ENCODE measurements around the gene FGF2.
"Not testable (repeated sequence)": the region's sequence is repeated elsewhere in the genome, so short reads cannot be mapped to it uniquely, and the experiment has no call there.

Gene FGF2

DNA sequence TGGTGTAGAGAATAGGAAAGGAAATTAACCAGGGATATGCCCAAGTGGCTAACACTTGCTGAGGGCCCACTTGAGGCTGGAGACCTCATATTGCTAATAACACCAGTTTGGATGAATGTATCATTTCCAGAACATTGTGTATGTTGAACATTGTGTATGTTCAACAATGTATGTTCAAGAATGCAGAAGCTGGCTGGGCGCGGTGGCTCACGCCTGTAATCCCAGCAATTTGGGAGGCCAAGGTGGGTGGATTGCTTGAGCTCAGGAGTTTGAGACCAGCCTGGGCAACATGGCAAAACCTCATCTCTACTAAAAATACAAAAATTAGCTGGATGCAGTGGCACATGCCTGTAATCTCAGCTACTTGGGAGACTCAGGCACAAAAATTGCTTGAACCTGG is 23.2 kb downstream of the FGF2 start:
- DNase-seq: not testable (repeated sequence)

DNA sequence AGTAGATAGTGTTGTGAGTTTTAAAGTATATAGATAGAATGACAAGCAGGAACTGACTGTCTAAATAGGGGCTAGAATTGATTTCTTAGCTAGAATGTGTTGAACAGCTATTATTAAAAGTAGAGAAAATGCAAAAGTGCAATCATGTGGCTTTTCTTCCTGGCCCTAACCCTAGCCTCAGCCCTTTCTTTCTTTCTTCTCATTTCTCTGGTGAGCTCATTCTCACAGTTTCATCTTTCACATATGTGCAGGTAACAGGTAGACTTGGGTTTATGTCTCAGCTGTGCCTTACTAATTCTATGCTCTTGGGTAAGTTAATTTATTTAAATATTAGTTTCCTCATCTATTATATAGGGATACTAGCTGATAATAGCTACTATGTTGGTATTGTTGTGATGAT is 24.9 kb downstream of the FGF2 start:
- DNase-seq: no peak

DNA sequence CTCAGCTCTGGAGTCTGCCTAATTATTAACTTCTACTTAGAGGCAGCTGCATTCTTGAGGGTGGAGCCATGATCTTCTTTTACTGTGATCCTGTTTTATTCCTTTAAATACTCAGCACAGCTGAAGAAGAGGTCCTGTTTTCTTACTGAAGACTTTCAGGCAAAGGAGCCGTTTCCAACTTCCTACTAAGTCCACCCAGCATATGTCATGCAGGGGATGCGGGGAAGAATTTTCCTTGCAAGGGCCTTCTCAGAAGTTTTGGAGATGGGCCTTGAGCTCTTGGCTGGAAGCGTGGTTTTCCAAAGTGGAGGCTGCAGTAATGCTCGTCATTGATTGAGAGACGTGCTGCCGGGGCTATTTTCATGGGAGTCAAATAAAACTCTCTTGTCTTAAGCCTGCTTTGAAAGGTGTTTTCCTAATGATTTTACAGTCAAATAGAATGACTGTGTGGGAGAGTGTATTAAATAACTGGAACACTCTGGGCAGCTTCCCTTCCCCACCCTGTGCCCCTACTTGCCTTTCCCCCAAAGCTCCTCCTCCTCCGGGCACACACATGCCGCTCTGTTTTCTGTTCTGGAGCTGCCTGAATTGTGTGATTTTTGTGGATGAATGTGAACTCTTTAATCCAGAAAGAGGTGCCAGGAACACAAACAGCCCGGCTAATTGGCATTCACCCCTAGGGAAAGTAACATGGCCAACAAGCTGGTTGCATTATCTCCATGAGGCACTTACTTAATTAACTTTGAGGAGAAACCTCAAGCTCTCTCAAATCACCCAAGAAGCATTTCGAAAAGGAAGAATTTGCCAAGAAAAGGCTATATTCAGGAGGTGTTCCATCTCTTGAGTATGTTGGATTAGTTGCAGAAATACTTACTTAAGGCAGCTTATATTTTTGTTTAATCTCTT is 28.1 kb downstream of the FGF2 start:
- no peak for DNase-seq

DNA sequence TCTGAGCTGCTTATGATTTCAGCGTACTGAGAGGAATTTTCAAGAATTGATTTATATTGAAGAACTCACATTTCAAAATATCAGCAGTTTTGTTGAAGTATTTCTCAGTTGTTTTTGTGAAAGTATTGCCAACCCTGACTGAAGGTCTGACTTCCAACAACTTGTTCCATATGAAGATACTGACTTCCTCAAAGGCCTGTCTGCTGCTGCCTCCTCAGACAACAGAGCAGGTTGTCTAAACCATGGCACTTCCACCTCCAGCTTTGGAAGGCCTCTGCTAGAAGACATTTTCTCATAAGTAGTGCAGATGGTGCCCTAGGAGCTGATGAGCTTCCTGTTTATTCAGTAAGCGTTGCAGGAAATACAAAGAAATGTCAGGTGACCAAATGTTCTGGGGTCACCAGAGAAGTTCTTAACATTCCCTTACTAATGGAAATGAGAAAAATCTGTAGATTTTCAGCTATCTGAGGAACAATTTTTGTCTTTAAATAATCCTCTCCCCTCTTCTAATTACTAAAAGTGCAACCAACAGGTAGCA is 28.8 kb downstream of the FGF2 start:
- no peak for DNase-seq

DNA sequence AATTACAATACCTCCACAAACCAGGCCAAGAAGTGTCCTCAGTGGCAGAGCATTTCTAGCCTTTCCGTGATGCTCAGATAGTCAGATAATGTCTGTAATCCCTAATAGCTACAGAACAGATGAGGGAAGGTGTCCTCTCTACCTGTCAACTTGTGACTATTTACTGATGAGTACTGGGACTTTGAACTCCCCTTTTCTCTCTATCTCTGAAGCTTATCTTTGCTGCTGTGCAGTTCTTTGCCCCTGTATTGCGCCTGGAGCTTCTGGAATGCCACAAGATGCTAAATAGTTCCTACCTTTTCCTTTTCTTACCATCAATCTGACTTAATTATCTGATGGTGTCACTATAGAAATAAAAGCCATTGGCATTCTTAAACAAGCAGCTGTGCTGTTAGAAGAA is 30.5 kb downstream of the FGF2 start:
- DNase-seq: no peak

DNA sequence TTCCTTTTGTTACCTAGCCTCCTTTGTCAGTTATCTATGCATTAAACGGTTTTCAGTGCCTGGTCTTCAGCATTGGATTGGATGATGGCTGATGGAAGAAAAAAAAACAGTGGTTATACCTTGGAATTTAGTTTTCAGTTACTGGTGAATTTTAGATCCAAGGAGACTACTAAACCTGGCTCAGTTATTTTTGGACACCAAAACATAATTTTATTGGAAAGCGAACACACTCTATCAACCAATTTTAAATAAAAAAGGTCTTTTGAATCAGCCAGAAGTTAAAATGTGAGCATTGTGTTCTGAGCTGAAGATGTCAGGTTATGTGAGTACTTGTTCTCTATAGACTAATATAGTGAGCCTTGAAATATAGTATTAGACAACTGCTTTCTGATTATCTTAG is 32.1 kb downstream of the FGF2 start:
- no peak for DNase-seq

DNA sequence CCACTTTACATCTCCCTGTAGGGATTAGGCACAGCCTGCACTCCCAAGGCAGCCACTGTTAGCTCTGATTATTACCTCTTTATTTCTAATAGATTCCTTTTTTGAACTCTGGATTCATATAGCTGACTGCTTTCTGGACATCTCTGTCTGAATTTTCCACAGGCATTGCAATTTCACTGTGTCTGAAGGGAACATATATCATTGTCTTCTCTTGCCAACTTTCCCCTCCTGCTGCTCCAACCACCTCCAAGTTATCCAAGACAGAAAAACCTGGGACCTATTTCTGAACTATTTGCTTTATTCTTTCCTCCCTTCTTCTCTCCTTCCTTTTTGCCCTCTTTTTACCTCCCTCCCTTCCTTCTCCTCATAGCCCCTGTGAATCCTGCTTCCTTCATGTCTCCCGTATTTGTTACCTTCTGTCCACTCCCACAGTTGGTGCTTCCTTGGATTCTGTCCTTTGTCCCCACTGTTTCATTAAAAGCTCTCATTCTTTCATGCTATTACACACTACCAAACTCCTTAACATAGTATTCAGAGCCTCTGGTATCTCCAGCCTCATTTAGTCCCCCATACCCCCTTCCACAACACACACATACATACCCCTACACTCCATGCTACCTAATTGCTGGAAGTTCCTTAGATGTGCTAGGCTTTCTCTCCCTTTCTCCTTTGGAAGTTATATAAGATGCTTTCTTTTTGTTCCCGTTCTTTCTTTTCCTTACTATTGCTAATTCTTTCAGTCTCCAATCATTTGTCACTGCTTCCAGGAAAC is 34.7 kb downstream of the FGF2 start:
- DNase-seq: no peak

DNA sequence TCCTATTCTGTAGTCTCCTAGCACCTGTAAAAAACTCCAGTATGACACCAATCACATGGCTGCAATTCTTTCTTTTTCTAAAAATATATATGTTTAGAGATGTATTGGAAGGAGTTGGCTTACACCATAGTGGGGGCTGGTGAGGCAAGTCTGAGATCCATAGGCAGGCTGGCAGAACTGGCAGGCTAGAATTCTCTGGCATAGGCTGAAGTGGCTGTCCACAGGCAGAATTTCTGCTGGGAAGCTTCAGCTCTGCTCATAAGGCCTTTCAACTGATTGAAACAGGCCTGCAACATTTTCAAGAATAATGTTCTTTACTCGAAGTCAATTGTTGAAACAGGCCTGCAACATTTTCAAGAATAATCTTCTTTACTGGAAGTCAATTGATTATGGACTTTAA is 37.0 kb downstream of the FGF2 start:
- DNase-seq: no peak

DNA sequence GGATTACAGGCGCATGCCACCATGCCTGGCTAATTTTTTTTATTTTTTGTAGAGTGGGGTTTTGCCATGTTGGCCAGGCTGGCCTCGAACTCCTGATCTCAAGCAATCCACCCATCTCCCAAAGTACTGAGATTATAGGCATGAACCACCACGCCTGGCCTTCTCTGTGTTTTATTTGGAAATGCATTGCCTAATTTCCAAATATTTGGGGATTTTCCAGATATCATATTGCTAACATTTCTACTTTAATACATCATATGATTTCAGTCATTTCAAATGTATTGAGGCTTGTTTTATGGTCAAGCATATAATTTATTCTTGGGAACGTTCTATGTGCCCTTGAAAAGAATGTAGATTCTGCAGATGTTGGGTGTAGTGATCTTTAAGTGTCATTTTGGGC is 38.8 kb downstream of the FGF2 start:
- DNase-seq: no peak

DNA sequence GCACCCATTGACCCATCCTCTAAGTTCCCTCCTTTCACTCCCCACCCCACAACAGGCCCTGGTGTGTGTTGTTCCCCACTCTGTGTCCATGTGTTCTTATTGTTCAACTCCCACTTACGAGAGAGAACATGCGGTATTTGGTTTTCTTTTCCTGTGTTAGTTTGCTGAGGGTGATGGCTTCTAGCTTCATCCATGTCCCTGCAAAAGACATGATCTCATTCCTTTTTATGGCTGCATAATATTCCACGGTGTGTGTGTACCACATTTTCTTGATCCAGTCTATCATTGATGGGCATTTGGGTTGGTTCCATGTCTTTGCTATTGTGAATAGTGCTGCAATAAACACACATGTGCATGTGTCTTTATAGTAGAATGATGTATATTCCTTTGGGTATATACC is 41.6 kb downstream of the FGF2 start:
- not testable (repeated sequence) for DNase-seq

DNA sequence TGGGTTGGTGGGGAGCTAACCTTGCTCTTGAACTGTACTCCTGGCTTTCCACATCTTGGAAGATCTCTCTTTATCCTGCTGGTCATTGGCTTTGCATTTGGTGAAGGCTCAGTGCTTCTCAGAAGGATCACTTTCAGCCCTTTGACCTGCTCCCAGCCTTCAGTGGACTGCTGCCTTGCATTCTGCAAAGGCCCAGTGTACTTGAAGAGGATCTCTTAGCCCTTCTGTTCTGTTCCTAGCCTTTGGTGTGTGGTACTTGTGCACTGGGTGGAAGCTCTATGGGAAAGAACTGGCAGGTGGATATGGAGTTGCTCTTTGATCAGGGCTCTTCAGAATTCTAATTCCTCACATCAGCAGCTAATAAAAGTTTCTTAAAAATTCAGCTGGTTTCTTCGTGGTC is 46.5 kb downstream of the FGF2 start:
- no peak for DNase-seq

DNA sequence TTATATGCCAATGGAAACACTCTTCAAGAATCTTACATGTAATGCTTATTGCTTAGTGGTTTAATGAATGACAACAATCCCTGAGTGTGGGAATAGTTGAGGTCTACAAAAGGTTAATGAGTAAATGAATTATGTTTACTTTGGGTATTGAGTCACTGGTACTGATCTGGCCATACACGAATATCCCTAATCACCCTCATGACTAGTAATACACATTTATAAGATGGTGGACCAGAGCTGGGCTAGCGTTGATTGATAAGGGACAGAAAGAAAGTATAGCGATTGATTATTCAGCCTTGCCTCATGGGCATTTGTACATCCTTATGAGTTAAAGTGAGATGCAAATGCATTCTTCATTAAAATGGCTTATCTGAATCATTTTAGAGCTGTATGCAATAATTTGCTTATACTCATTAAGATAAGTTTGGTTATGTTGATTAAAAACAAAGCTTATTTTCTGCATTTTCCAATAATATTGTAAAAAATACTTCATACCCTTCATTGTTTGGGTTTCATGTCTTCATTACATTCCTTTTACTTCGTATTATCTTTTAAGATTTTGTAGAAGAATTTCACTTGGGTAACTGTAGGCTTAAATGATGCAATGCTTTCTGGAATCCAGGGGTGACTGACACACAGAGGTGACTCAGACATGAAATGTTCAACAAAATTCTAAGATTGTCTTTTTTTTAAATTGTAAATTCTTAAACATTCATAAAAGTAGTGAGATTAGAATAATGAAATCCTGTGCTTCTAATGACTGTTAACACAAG is 47.4 kb downstream of the FGF2 start:
- DNase-seq: no peak

DNA sequence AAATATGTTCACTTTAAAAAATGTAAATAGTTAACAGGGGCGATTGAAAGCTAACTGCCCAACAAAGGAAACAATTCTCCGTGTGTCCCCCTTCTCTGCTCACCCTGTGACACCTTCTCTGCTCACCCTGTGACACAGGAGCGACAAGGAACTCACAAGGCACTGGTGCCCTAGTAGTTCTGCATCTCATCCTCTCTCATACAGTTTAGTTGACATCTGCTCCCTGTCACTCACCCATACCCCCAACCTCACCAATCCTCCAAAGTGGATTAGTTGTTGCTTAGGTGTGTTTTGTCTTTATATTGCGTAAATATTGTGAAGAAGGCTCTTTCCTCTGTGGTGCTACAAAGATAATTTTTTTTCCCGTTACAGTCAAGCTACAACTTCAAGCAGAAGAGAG is 49.3 kb downstream of the FGF2 start:
- DNase-seq: no peak

DNA sequence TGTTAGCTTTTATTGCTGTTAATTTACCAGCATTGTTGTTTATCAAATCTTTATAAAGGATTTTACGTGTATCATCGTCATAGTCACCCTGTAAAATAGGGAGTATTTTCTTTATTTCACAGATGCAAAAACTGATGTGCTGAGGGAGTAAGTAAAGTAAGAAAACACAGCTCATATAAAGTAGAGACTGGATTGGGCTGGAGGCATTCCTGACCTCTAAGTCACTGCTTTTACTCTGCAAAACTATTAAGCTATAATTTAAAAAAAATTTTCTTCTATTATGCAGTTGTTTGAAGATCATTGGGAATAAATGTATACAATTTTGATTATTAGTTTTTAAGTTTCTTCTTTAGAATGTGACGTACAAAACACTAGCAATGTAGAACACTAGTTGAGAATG is 49.8 kb downstream of the FGF2 start:
- DNase-seq: no peak

DNA sequence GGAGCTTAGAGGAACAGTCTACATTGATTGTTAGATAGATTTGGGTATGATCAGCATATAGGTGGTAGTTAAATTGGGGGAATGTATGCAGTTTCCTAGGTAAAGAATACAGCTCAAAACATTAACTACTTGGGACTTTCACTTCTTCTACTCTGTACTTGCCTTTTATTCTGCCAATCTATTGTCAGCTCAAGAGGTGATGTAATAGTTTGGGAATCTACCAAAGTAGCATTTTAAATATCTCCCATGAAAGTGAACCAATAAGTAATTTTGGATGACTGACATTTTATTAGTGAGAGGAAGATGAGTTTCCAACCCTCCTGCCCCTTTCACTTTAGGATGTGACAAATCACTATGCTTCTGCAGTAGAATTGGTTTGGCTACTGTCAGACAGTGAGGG is 52.4 kb downstream of the FGF2 start:
- no peak for DNase-seq

DNA sequence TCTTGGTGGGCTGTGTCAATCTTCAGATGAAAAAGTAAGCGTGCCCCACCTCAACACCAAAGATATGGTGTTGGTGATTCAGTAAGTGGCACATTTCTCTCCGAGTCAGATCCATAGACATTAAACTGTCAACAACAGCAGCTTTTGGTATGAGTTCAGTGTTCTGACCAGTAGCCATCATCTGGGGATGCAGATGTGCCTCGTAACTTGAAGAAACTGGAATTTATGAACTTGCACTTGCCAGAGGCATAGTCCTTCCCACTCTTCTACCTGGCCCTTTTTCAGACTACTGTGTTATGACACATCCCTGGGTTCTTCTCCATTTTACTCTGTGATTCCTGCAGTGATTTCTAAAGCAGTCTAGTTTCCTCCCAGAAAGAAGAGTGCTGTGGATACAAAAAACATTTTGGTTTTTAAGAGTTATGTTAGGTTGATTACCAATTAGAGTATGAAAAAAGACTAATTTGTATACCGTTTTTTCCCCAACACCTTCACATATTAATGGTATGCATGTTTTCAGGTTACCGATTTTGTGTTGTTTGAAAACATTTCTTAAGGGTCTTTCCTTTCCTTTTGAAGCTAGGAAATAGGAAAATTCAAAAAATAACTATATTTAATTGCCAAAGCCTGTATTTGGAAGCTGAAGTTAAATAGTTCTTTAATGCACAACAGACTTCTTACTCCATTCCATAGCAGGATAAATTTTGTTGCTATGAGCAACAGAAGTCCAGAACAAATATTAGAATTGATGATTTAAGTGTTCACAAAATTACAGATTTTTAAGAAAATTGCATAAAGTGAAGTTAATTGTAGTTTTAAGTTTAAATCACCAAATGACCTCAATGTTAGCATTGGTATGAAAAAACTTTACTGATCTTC is 56.5 kb downstream of the FGF2 start:
- no peak for DNase-seq

DNA sequence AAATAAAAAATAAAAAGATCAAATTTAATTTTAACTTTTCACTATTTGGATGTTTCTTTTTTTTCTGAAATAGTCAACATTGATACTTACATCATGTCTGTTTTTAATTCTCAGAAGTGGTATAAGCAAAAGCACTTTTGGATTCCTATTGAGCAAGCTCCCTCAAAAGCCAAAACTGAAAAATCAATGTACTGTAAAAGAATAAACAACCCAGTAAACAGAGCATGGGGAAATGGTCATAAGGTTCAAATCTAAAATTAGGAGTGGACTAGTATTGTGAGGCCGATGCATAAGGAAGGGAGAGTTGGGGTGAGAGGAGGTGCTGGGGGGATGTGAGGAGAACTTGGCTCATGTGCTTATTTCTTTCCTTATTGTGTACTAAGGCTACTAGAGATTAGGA is 57.9 kb downstream of the FGF2 start:
- no peak for DNase-seq

DNA sequence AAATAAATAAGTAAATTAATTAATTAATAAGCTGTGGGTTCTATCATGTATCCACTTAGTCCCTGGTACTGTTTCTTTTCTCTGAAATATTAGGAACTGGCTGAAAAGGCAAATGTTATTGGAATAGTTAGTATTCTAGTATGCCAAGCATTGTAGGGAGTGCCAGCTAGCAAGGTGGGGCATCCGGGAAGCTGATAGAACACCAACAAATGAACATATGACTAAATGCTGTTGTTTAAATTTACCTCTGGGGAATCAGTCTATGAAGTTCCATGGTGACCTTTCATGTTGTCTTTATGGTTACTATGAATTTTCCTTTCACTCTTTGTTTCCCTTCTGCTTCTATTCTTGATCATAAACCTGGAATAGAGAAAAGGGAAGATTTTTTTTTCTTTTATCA is 63.1 kb downstream of the FGF2 start:
- DNase-seq: no peak

DNA sequence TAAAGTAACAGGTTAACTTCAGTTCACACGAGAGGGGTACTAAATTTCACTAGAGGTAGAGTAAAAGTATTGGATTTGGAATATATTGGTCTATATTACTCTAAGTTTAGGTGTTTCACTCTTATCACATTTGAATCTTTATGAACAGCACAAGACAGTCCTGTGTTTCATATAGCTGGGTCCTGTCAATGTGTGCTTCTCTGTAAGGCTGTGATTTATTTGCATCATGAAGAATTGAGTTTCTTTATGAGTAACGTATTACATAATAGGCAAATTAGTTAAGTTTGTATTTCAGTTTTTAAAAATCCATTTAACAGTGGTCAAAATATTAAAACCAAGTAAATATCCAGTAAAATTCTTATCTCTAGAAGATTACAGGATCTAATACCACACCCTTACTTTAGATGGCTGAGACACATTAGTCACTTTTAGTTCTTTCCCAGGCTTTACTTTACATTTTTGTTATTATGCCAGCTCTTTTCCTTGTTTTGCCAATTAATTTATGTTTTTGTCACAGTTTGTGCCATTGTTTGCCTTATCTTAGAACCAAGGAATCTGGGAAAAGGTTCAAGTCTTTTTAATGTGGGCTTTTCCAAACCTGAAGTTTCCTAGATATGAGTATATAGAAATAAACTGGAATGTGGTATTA is 63.6 kb downstream of the FGF2 start:
- no peak for DNase-seq

DNA sequence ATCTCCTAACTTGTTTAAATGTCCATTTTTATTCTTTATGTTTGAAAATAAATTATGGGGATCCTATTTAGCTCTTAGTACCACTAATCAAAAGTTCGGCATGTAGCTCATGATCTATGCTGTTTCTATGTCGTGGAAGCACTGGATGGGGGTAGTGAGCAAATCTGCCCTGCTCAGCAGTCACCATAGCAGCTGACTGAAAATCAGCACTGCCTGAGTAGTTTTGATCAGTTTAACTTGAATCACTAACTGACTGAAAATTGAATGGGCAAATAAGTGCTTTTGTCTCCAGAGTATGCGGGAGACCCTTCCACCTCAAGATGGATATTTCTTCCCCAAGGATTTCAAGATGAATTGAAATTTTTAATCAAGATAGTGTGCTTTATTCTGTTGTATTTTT is 68.2 kb downstream of the FGF2 start:
- DNase-seq: no peak

DNA sequence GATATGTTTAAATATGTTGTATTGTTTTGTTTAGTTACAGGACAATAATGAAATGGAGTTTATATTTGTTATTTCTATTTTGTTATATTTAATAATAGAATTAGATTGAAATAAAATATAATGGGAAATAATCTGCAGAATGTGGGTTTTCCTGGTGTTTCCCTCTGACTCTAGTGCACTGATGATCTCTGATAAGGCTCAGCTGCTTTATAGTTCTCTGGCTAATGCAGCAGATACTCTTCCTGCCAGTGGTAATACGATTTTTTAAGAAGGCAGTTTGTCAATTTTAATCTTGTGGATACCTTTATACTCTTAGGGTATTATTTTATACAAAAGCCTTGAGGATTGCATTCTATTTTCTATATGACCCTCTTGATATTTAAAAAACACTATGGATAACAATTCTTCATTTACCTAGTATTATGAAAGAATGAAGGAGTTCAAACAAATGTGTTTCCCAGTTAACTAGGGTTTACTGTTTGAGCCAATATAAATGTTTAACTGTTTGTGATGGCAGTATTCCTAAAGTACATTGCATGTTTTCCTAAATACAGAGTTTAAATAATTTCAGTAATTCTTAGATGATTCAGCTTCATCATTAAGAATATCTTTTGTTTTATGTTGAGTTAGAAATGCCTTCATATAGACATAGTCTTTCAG is 68.8 kb downstream of the FGF2 start:
- DNase-seq: no peak
